Activated naive CD8-positive, alpha-beta T cell treated with anti-CD3 and anti-CD28 coated beads, Interleukin-2, amount 50 U/mL, for 24 hours (primary cell): ENCODE measurements around the gene MCF2.

Experiments used
- ATAC-seq: fragments of 150-1000 bp; cut with Tn5 transposase; one replicate; pipeline ENCODE4 v1.10.0; 2021
- DNase-seq: peaks from one replicate; pipeline ENCODE4 v3.0.0; 2021
- H3K27ac Mint-ChIP-seq: one replicate; pipeline ENCODE4 v1.8.0; 2021; ENCODE audit warnings: mild to moderate bottlenecking, mixed read lengths
- H3K27me3 Mint-ChIP-seq: one replicate; pipeline ENCODE4 v1.8.0; 2021; ENCODE audit warnings: mixed read lengths
- H3K36me3 Mint-ChIP-seq: one replicate; pipeline ENCODE4 v1.8.0; 2021; ENCODE audit warnings: low read depth, mixed read lengths
- H3K4me1 Mint-ChIP-seq: one replicate; pipeline ENCODE4 v1.8.0; 2021; ENCODE audit warnings: mixed read lengths
- H3K4me3 Mint-ChIP-seq: one replicate; pipeline ENCODE4 v1.8.0; 2021; ENCODE audit warnings: mild to moderate bottlenecking, moderate library complexity, mixed read lengths
- H3K9me3 Mint-ChIP-seq: one replicate; pipeline ENCODE4 v1.8.0; 2021; ENCODE audit warnings: mixed read lengths

MCF2 gene

GRCh38 chrX:139554376-139554775, 153.6 kb downstream of the MCF2 start:
- DNase-seq, result no peak
- no peaks in the 10 kb centered on the region for H3K36me3 Mint-ChIP-seq
- H3K4me3 Mint-ChIP-seq, result no peak overlapping the region
- no peak for ATAC-seq
- no peak overlapping the region for H3K27ac Mint-ChIP-seq
- H3K4me1 Mint-ChIP-seq, result peaks cover 11% of the 10 kb centered on the region
- H3K9me3 Mint-ChIP-seq, result no peaks in the 10 kb centered on the region
- H3K27me3 Mint-ChIP-seq, result peaks cover 5% of the 10 kb centered on the region

- ATAC-seq, result no peak
- no peaks in the 10 kb centered on the region for H3K9me3 Mint-ChIP-seq
- H3K4me1 Mint-ChIP-seq, result no peaks in the 10 kb centered on the region
Observed at GRCh38 chrX:139544591-139544990, 163.4 kb downstream of the MCF2 start.

DNA sequence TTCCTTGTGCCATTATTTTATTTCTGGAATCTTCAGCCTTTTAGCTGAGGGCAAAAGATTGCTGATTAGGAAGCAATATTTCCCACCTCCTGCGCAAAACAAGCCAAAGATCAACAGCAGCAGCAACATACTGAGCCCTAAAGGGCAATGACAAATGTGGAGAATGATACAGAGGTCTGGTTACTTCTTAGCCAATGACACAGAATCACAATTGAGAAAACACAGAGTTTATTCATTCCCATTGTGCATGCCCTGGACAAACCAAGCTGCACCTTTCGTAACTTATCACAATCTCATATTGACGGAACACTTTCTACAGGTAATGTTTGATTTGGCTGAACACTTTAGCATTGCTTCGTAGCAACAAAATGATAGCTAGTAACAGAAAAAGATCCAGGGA, 164.0 kb downstream of the MCF2 start:
- DNase-seq (no peak), ATAC-seq (no peak)
- H3K4me1 Mint-ChIP-seq, result no peaks in the 10 kb centered on the region
- H3K27ac Mint-ChIP-seq, result no peak overlapping the region
- H3K9me3 Mint-ChIP-seq, result no peaks in the 10 kb centered on the region
- H3K4me3 Mint-ChIP-seq, result no peak overlapping the region
- no peaks in the 10 kb centered on the region for H3K36me3 Mint-ChIP-seq
- H3K27me3 Mint-ChIP-seq, result peaks cover 2% of the 10 kb centered on the region

More at GRCh38 chrX:139544591-139544990, 163.4 kb downstream of the MCF2 start:
- DNase-seq, result no peak
- Mint-ChIP-seq H3K27me3 (peaks cover 2% of the 10 kb centered on the region), H3K36me3 (no peaks in the 10 kb centered on the region), H3K27ac (no peak overlapping the region), H3K4me3 (no peak overlapping the region)

- H3K4me1 Mint-ChIP-seq, result no peaks in the 10 kb centered on the region
- H3K36me3 Mint-ChIP-seq, result no peaks in the 10 kb centered on the region
- DNase-seq (no peak), ATAC-seq (no peak)
- no peak overlapping the region for H3K4me3 Mint-ChIP-seq
- no peaks in the 10 kb centered on the region for H3K9me3 Mint-ChIP-seq
- H3K27me3 Mint-ChIP-seq, result peaks cover 1% of the 10 kb centered on the region
- H3K27ac Mint-ChIP-seq, result no peak overlapping the region
Observed at GRCh38 chrX:139542652-139543051, 165.3 kb downstream of the MCF2 start.

DNA sequence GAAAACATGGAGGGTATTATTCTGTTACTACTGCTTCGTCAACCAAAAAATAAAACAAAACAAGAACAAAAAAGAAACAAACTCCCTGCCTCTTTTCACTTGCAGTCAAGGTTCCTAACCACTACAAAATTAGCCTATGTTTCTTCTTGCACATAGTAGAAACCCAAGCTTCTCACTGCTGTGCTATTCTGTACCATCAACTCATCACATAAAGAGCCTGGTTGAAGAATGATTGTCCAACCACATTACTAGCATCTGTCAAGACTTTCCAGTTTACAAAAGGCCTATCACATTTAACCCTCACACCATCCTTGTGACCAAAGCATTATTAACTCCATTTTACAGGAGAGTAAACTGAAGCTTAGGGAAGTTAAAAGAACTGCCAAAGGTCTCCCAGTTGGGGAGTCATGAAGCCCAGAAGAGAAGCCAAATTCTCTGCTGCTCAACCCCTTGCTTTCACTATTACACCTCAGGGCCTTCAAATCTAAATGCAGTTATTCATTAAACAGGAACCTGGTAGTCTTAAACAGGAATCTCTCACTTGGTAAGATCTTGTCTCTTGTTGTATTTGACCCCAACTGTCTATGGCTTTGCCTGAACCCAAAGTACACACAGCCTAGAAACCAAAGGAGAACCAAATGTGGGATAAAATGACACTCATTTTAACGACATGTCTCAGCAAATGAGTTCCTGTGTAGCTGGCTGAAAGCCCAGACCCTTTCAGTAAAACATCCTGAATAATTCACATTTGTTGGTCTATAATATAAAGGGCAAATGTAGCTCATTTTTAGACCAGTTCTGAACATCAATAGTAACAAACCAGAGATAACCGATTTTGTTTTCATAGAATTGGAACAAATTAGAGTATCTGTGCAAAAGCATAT, 168.8 kb downstream of the MCF2 start:
- Mint-ChIP-seq H3K27me3 (no peaks in the 10 kb centered on the region), H3K9me3 (no peaks in the 10 kb centered on the region), H3K36me3 (no peaks in the 10 kb centered on the region), H3K4me1 (no peaks in the 10 kb centered on the region), H3K4me3 (no peak overlapping the region), H3K27ac (no peak overlapping the region)
- ATAC-seq (no peak), DNase-seq (no peak)

DNA sequence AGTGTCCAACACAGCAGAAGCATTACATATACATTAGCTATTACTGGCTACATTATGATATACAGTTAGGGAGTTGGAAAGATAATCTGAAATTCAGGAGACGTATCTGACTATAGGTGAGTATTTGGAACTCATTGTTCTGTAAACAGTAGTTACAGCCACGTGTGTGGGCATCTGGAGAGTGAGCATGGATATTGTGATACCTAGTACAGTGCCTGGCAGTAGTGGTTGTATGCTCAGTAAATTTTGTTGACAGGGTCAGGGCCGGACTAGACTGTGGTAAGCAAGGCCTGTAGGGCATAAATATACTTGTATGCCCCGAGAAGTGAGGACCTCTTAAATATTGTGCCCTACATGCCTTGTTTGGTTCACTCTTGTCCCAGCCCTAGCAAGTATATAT, 174.5 kb downstream of the MCF2 start:
- ATAC-seq (no peak), DNase-seq (no peak)
- Mint-ChIP-seq H3K4me3 (no peak overlapping the region), H3K27me3 (no peaks in the 10 kb centered on the region), H3K36me3 (no peaks in the 10 kb centered on the region), H3K27ac (no peak overlapping the region), H3K4me1 (no peaks in the 10 kb centered on the region), H3K9me3 (no peaks in the 10 kb centered on the region)

GRCh38 chrX:139532834-139533233, 175.1 kb downstream of the MCF2 start:
- ATAC-seq (no peak), DNase-seq (no peak)
- Mint-ChIP-seq H3K36me3 (no peaks in the 10 kb centered on the region), H3K4me1 (no peaks in the 10 kb centered on the region), H3K27me3 (no peaks in the 10 kb centered on the region), H3K4me3 (no peak overlapping the region), H3K27ac (no peak overlapping the region), H3K9me3 (no peaks in the 10 kb centered on the region)
